ENCODE results near the gene OTX1.

DNA sequence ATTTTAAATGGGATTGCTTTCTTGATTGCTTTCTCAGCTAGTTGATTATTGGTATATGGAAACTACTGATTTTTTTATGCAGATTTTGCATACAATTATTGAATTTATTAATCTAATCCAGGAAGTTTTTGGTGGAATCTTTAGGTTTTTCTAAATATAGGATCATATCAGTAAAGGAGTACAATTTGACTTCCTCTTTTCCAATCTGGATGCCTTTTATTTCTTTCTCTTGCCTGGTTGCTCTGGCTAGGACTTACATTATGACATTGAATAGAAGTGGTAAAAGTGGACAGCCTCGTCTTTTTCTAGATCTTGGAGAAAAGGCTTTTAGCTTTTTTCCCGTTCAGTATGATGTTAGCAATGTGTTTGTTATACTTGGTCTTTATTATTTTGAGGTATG lies 51.3 kb downstream of the OTX1 start:
- TF ChIP-seq YY1 (IDR thresholded peaks at IDR 0.05; ENCODE audit: insufficient read depth, insufficient read length) (no peak), ZNF274 (IDR thresholded peaks at IDR 0.05; ENCODE audit: low read depth, low read length) (no peak), SUZ12 (IDR thresholded peaks at IDR 0.05; ENCODE audit: extremely low read depth, insufficient read depth, insufficient read length) (no peak)
